ENCODE measurements around the gene ZRANB1. TPM values are rescaled to one million over a fixed set of nuclear protein-coding genes. Genes with fewer than 3 reads are reported as not detected.
A peak's percentile ranks its signal among the peaks of the same experiment; 100 is the strongest.
"Not testable (repeated sequence)": the region's sequence is repeated elsewhere in the genome, so short reads cannot be mapped to it uniquely, and the experiment has no call there.

The ZRANB1 gene
- total RNA-seq, 1 donor from 2014 or later: 24.7 TPM

GRCh38 chr10:124909563-124909962 lies 32.4 kb upstream of the ZRANB1 start:
- H3K9me3 Mint-ChIP-seq (ENCODE audit: low read depth): no peaks in the 10 kb centered on the region
- no peak overlapping the region for H3K4me3 Mint-ChIP-seq (ENCODE audit: unreplicated experiment)
- peaks cover 46% of the 10 kb centered on the region for H3K4me1 Mint-ChIP-seq (ENCODE audit: low read depth)
- DNase-seq (ENCODE audit: low spot score): no peak
- TF ChIP-seq, protein P1, sequence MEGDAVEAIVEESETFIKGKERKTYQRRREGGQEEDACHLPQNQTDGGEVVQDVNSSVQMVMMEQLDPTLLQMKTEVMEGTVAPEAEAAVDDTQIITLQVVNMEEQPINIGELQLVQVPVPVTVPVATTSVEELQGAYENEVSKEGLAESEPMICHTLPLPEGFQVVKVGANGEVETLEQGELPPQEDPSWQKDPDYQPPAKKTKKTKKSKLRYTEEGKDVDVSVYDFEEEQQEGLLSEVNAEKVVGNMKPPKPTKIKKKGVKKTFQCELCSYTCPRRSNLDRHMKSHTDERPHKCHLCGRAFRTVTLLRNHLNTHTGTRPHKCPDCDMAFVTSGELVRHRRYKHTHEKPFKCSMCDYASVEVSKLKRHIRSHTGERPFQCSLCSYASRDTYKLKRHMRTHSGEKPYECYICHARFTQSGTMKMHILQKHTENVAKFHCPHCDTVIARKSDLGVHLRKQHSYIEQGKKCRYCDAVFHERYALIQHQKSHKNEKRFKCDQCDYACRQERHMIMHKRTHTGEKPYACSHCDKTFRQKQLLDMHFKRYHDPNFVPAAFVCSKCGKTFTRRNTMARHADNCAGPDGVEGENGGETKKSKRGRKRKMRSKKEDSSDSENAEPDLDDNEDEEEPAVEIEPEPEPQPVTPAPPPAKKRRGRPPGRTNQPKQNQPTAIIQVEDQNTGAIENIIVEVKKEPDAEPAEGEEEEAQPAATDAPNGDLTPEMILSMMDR (IDR thresholded peaks at IDR 0.05): no peak
- H3K27ac Mint-ChIP-seq (ENCODE audit: unreplicated experiment): no peak overlapping the region
- H3K36me3 Mint-ChIP-seq (ENCODE audit: low read depth): no peaks in the 10 kb centered on the region
- no peaks in the 10 kb centered on the region for H3K27me3 Mint-ChIP-seq (ENCODE audit: low read depth)

DNA sequence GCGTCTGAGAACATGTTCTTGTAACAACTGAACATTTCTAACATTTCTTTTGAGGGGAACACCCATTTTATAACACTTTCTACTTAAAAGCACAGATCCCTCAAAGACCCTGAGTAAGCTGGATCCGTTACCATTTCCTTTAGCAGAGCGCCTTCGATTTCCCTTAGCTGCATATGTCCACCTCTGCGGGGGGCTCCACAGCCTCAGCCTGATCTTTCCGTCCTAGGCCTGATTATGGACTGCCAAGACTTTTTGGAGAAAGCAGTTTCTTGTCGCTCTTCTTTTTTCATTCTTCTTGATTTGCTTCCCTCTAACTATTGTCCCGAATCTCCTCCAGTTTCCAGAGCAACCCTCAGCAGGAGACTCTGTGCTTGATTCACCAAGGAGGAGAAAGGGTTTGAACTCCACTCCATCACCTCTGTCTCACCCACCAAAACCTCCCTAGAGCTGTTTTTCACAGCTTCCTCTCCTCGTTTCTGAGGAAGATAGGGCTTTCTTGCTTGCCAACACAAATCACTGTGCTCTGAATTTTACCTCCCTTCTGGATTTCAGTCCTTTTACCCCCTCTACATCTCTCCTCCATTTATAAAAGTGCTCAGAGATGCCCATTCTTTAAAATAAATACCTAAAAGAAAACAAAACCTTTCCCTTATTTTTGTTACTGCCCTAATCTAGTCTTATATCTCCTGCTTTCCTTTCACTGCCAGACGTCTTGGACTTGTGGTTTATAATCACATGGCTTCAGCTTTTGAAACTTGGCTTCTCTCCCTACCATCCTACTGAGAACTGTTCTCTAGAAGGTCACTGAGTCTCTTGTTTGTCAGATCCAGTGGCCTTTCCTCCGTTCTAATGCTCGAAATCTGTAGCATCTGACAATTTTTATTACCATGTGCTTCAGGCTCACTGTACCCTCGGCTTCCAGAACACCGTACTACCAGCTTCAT lies 30.5 kb upstream of the ZRANB1 start:
- TF ChIP-seq, protein P1 (IDR thresholded peaks at IDR 0.05): peak; percentile 23
- H3K9me3 Mint-ChIP-seq (ENCODE audit: low read depth): no peaks in the 10 kb centered on the region
- no peak overlapping the region for H3K4me3 Mint-ChIP-seq (ENCODE audit: unreplicated experiment)
- no peaks in the 10 kb centered on the region for H3K27me3 Mint-ChIP-seq (ENCODE audit: low read depth)
- H3K36me3 Mint-ChIP-seq (ENCODE audit: low read depth): no peaks in the 10 kb centered on the region
- no peak for DNase-seq (ENCODE audit: low spot score)
- H3K4me1 Mint-ChIP-seq (ENCODE audit: low read depth): peaks cover 43% of the 10 kb centered on the region
- H3K27ac Mint-ChIP-seq (ENCODE audit: unreplicated experiment): peak overlapping the region; percentile 72

- H3K27me3 Mint-ChIP-seq (ENCODE audit: low read depth): no peaks in the 10 kb centered on the region
- H3K36me3 Mint-ChIP-seq (ENCODE audit: low read depth): no peaks in the 10 kb centered on the region
- H3K27ac Mint-ChIP-seq (ENCODE audit: unreplicated experiment): peak overlapping the region; percentile 75
- no peaks in the 10 kb centered on the region for H3K9me3 Mint-ChIP-seq (ENCODE audit: low read depth)
- peaks cover 34% of the 10 kb centered on the region for H3K4me1 Mint-ChIP-seq (ENCODE audit: low read depth)
- TF ChIP-seq, protein P1 (IDR thresholded peaks at IDR 0.05): no peak
- DNase-seq (ENCODE audit: low spot score): no peak
- no peak overlapping the region for H3K4me3 Mint-ChIP-seq (ENCODE audit: unreplicated experiment)
Observed at GRCh38 chr10:124912101-124912886, 29.6 kb upstream of the ZRANB1 start.

DNA sequence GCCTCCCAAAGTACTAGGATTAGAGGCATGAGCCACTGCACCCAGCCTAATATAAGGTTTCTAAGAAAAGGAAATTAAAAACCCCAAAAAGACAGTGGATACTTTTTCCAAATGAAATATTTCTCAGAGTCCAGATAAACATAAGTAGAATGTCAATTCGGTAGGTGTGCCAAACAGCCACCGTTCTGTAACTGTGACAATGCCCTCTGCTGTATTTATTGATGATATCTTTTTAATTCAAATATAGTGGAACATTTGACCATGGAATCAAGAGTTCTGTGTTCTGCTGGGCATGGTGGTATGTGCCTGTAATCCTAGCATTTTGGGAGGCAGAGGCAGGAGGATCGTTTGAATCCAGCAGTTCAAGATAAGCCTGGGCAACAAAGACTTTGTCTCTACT lies 28.8 kb upstream of the ZRANB1 start:
- H3K4me3 Mint-ChIP-seq (ENCODE audit: unreplicated experiment): no peak overlapping the region
- DNase-seq (ENCODE audit: low spot score): no peak

DNA sequence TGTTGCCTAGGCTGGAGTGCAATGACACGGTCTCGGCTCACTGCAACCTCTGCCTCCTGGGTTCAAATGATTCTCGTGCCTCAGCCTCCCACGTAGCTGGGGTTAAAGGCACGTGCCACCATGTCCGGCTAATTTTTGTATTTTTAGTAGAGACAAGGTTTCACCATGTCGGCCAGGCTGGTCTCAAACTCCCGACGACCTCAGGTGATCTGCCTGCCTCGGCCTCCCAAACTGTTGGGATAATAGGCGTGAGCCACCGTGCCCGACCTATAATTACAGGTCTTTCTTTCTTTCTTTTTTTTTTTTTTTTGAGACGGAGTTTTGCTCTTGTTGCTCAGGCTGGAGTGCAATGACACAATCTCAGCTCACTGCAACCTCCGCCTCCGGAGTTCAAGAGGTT lies 27.5 kb upstream of the ZRANB1 start:
- H3K27ac Mint-ChIP-seq (ENCODE audit: unreplicated experiment); H3K36me3 Mint-ChIP-seq (ENCODE audit: low read depth); DNase-seq (ENCODE audit: low spot score): not testable (repeated sequence)

More for the DNA sequence above, 28.8 kb upstream of the ZRANB1 start:
- Mint-ChIP-seq H3K9me3 (ENCODE audit: low read depth) (no peaks in the 10 kb centered on the region), H3K36me3 (ENCODE audit: low read depth) (no peaks in the 10 kb centered on the region), H3K27ac (ENCODE audit: unreplicated experiment) (no peak overlapping the region), H3K4me1 (ENCODE audit: low read depth) (peaks cover 32% of the 10 kb centered on the region), H3K27me3 (ENCODE audit: low read depth) (no peaks in the 10 kb centered on the region)
- TF ChIP-seq, protein P1 (IDR thresholded peaks at IDR 0.05): no peak

More for the DNA sequence above, 27.5 kb upstream of the ZRANB1 start:
- peaks cover 43% of the 10 kb centered on the region for H3K4me1 Mint-ChIP-seq (ENCODE audit: low read depth)
- not testable (repeated sequence) for H3K27me3 Mint-ChIP-seq (ENCODE audit: low read depth); H3K9me3 Mint-ChIP-seq (ENCODE audit: low read depth); H3K4me3 Mint-ChIP-seq (ENCODE audit: unreplicated experiment)

Measured in chondrocyte (in vitro differentiated cells).